GM23338 (cell line): ENCODE results near the gene HBQ1.

Experiments
- CREB1 ChIP-seq: fragments of 250-450 bp; sonication (Bioruptor Pico); IDR thresholded peaks from 2 replicates; pipeline ENCODE4 v1.5.0; 2020; ENCODE audit warnings: low read depth, mild to moderate bottlenecking, moderate library complexity
- EZH2 ChIP-seq: fragments of 200-600 bp; sonication (generic); IDR thresholded peaks from one replicate; pipeline ENCODE4 v1.8.0; 2017; ENCODE audit warnings: antibody characterized with exemption, mild to moderate bottlenecking, low read depth; ENCODE audit not compliant: unreplicated experiment
- EZH2phosphoT487 ChIP-seq: fragments of 200-600 bp; sonication (generic); IDR thresholded peaks from one replicate; pipeline ENCODE4 v1.8.1; 2018; ENCODE audit warnings: antibody characterized with exemption; ENCODE audit not compliant: unreplicated experiment
- JUNB ChIP-seq: IDR thresholded peaks from one replicate; pipeline ENCODE4 v1.6.1; 2016; ENCODE audit warnings: antibody characterized with exemption; ENCODE audit not compliant: unreplicated experiment
- POLR2AphosphoS5 ChIP-seq: IDR thresholded peaks from 2 replicates; pipeline ENCODE4 v1.6.1; 2016; ENCODE audit warnings: antibody characterized with exemption, low read depth
- TF ChIP-seq, protein P1 (sequence below), 2 experiments: fragments of 200-600 bp in 1 of 2; sonication (generic) in 1 of 2; conservative IDR thresholded peaks; 2 replicates each; pipeline versions ENCODE4 v1.5.1 to v1.6.1; 2016 to 2017; ENCODE audit warnings: antibody characterized with exemption in 2 of 2, low read depth in 2 of 2, mild to moderate bottlenecking in 2 of 2, moderate library complexity in 1 of 2
- TF ChIP-seq, protein P2 (sequence below): IDR thresholded peaks from one replicate; pipeline ENCODE4 v1.6.1; 2018; ENCODE audit warnings: antibody characterized with exemption; ENCODE audit not compliant: unreplicated experiment
- TF ChIP-seq, protein P3 (sequence below): IDR thresholded peaks from 2 replicates; pipeline ENCODE4 v1.6.1; 2016; ENCODE audit warnings: antibody characterized with exemption

- TF ChIP-seq, protein P1, sequence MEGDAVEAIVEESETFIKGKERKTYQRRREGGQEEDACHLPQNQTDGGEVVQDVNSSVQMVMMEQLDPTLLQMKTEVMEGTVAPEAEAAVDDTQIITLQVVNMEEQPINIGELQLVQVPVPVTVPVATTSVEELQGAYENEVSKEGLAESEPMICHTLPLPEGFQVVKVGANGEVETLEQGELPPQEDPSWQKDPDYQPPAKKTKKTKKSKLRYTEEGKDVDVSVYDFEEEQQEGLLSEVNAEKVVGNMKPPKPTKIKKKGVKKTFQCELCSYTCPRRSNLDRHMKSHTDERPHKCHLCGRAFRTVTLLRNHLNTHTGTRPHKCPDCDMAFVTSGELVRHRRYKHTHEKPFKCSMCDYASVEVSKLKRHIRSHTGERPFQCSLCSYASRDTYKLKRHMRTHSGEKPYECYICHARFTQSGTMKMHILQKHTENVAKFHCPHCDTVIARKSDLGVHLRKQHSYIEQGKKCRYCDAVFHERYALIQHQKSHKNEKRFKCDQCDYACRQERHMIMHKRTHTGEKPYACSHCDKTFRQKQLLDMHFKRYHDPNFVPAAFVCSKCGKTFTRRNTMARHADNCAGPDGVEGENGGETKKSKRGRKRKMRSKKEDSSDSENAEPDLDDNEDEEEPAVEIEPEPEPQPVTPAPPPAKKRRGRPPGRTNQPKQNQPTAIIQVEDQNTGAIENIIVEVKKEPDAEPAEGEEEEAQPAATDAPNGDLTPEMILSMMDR (conservative IDR thresholded peaks at IDR 0.05; ENCODE audit: low read depth in 2 of 2) = no peak
- no peak for TF ChIP-seq EZH2
- TF ChIP-seq EZH2phosphoT487 = no peak
- no peak for TF ChIP-seq POLR2AphosphoS5
- TF ChIP-seq, protein P2, sequence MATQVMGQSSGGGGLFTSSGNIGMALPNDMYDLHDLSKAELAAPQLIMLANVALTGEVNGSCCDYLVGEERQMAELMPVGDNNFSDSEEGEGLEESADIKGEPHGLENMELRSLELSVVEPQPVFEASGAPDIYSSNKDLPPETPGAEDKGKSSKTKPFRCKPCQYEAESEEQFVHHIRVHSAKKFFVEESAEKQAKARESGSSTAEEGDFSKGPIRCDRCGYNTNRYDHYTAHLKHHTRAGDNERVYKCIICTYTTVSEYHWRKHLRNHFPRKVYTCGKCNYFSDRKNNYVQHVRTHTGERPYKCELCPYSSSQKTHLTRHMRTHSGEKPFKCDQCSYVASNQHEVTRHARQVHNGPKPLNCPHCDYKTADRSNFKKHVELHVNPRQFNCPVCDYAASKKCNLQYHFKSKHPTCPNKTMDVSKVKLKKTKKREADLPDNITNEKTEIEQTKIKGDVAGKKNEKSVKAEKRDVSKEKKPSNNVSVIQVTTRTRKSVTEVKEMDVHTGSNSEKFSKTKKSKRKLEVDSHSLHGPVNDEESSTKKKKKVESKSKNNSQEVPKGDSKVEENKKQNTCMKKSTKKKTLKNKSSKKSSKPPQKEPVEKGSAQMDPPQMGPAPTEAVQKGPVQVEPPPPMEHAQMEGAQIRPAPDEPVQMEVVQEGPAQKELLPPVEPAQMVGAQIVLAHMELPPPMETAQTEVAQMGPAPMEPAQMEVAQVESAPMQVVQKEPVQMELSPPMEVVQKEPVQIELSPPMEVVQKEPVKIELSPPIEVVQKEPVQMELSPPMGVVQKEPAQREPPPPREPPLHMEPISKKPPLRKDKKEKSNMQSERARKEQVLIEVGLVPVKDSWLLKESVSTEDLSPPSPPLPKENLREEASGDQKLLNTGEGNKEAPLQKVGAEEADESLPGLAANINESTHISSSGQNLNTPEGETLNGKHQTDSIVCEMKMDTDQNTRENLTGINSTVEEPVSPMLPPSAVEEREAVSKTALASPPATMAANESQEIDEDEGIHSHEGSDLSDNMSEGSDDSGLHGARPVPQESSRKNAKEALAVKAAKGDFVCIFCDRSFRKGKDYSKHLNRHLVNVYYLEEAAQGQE = no peak
- TF ChIP-seq, protein P3, sequence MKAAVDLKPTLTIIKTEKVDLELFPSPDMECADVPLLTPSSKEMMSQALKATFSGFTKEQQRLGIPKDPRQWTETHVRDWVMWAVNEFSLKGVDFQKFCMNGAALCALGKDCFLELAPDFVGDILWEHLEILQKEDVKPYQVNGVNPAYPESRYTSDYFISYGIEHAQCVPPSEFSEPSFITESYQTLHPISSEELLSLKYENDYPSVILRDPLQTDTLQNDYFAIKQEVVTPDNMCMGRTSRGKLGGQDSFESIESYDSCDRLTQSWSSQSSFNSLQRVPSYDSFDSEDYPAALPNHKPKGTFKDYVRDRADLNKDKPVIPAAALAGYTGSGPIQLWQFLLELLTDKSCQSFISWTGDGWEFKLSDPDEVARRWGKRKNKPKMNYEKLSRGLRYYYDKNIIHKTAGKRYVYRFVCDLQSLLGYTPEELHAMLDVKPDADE = no peak
- TF ChIP-seq JUNB = no peak
- TF ChIP-seq CREB1 = no peak
These were observed 5.4 kb downstream of the HBQ1 start for GRCh38 chr16:185691-186090.
